GM18502 (cell line): ENCODE data around the gene TSSC4.

ENCODE experiments used
- ATAC-seq: cut with Tn5 transposase; IDR thresholded peaks from one replicate; pipeline ENCODE4 v1.9.1; 2021; ENCODE audit warnings: mild to moderate bottlenecking; ENCODE audit not compliant: unreplicated experiment, poor library complexity

The TSSC4 gene

DNA sequence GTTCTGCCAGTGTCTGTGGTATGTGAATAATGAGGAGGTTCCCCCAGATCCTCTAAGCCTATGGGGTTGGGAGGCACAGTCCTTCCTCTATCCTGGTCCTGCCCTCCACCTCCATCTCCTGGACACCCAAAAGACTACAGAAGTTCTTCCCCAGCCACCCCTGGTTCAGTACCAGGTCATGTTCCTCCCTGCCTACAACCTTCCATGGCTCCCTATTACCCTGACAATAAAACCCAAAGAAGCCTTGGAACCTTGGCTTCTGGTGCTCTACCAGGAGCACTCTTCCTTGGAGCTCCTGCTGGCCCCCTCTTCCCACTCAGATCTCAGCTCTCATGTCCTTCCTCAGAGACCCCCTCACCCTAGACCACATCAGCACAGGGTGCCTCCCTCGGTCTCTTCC lies 30.8 kb downstream of the TSSC4 start:
- ATAC-seq = no peak

DNA sequence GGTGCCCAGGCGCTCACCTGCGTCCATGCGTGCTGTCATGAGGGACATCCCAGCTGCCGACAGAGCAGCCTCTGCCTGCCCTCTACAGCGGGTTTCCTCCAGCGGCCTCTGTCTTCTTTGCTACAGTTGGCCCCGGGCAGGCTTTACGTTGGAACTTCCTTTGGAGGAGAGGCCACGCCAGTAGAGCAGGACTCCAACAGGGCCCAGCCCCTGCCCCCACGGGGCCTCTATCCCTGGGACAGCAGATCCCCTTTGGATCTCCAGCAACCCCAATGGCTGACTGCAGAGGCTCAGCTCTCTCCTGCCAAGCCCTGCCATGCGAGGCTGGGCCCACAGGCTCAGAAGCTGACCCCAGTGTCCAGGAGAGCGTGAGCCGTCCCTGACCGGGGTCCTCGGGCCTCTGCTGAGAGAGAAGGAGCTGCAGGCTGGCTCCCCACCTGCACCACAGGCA lies 31.6 kb downstream of the TSSC4 start:
- ATAC-seq = no peak

DNA sequence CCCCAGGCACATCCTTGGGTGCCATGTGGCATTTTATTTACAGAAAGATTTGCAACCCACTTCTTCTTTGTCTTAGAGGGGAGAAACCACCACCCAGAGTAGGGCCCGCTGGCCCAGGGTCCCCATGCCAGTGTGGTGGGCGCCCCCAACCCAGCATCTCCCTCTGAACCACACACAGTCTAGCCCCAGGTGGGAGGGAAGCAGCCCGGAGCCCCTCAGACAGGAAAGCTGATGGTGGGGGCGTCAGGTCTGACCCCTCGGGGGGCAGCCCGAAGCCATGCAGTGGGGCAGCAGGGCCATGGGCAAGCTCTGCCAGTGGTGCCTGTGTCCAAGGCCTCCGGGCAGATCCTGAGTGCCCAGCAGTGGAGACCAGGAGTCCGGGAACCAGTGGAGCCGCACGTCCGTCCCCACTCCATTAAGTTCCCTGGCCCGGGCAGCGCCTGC lies 32.1 kb downstream of the TSSC4 start:
- ATAC-seq = no peak

DNA sequence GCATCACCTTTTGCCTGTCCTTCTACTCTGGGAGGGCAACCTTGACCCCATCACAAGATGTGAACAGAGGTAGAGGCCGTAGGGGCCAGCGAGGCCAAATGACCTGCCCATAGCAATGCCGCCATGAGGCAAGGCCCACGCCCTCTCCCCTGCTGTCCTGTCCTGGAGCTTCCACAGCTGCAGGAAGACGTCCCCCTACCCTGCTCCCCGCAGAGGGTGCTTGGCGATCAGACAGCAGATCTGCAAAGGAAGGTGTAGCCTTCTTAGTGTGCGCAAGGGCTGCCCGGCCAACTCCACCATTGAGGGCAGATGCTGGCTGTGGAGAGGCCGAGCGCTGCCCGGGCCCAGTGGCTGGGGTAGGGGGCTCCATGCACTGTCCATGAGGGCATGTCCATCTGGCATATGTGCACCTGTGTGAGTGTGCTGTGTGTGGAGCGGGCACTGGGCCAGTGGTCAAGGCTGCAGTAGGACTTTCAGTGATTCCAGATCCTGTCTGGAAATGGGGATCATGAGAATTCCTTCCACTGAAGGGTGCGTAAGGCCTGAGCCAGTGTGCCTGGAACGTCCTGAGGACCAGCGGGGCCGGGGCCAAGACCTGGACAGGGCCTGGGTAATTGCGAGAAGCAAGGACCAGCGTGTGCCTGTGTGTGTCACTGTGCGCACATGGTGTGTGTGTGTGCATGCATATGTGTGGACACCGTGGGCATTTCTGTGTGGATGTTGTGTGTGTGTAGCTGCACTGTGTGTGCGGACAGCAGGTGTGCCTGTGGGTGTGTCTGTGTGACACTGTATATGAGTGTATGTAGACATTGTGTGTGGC lies 32.8 kb downstream of the TSSC4 start:
- no peak for ATAC-seq

DNA sequence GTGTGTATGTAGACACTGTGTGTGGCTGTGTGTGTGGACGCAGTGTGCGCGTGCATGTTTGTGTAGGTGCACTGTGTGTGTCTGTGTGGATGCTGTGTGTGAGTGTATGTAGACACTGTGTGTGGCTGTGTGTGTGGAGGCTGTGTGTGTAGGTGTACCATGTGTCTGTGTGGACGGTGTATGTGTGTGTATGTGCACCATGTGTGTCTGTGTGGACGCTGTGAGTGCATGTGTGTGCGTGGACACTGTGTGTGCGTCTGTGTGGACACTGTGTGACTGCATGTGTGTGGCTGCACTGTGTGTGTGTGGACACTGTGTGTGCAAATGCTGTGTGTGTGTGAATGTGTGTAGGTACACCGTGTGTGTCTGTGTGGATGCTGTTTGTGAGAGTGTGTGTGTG lies 33.5 kb downstream of the TSSC4 start:
- no peak for ATAC-seq

DNA sequence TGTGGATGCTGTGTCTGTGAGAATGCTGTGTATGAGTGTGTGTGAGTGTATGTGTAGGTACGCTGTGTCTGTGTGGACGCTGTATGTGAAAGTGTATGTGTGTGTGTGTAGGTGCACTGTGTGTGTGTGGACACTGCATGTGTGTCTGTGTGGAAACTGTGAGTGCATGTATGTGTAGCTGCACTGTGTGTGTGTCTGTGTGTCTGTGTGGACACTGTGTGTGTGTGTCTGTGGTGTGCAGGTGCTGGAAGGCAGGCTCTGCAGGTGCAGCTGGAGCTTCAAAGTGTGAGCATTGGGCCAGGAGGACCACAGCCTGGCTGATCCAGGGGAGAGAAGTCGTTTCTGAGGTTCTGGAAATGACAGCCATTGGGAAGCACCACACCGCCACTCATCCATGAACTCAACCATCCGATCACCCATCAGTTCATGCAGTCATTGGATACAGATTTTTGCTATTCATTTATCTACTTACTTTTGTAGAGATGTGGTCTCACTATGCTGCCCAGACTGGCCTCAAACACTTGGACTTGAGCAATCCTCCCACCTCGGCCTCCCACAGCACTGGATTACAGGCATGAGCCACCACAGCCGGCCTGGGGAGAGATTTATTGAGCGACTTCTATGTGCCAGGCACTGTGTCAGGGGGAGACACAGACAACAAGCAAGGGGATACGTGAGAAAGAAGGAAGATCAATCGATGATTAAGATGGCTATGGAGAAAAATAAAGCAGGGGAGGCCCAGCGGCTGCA lies 34.1 kb downstream of the TSSC4 start:
- no peak for ATAC-seq

DNA sequence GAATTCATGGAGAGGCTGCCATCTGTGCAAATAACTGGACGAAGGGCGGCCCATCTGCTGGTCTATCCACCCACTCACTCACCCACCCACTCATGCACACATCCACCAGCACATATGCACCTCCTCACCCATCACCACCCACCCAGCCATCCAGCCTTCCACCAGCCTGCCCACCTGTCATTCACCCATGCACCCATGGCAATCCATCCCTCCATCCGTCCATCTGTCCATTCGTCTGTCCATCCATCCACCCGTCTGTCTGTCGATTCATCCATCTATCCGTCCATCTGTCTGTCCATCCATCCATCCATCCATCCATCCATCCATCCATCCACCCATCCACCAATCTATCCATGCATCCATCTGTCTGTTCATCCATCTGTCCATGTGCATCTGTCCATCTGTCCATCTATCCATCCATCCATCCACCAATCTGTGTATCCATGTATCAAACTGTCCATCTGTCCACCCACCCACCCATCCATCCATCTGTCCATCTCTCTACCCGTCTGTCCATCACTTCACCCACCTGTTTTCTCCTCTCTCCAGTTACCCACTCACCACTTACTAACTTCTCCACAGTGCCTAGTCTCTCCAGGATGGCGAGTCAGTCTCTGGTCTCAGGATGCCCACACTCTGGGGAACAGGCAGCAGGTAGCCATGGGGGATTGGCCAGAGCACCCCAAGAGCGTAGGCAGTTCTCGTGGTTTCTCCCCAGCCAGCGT lies 34.9 kb downstream of the TSSC4 start:
- no peak for ATAC-seq

DNA sequence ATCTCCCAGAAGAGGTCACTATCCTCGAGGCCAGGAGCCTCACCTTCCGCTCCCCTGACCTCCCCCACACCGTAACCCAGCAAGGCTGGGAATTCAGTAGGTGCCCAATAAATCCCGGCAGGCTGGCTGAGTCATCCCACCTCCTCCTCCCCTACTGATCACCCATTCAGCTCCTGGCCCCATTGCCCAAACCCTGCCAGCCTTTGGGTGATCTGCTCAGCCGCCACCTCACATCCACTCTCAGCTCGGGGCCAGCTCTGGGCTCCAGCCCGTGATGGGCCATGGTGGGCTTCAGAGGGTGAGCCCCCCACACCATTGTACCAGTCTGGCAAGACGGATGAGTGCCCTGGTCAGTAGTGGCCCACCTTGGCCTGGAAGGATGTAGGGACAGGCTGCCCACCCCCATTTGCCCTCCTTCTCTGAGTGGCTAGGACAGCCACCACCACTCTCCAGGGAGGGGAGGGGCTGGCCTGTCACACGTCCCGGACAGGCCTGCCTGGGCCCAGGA lies 35.5 kb downstream of the TSSC4 start:
- no peak for ATAC-seq

DNA sequence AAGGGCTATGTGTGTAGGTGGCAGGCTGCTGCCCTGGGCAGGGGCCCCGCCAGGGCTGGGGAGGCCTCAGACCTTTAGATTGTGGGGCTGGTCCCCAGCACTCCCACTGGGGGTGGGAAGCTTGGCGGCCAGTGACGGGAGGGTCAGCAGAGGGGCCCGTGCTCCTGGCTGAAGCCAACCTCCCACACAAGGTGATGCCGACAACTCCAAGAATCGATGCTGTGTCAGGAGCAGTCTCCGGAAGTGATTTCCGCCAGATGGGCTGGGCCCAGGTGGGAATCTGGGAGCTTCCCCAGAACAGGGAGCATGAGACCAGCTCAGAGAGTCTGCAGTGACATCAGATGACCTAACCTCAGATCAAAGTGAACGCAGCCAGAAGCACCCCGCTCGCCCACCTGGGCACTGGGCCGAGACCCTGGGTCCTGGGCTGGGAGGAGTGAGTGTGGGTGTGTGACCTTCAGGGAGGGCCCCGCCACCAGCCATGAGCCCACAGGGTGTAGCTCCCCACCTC lies 36.0 kb downstream of the TSSC4 start:
- no peak for ATAC-seq

DNA sequence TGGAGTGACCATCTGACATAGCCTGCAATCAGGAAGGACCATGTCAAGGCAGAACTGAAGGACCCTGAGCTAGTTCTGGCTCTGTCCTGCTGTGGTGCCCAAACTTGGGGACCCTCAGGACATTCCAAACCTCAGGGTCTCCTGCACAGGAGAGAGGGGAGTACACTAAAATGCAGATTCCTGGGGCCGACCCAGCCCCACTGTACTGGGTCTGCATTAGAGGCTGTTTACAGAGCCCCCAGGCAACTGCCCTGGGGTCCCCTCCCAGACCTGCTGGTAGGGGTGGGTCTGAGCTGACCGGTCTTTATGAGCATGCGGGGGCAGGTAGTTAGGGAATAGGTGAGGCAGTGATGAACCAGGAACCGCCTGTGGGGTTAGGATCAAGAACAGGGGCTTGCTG lies 37.0 kb downstream of the TSSC4 start:
- no peak for ATAC-seq

DNA sequence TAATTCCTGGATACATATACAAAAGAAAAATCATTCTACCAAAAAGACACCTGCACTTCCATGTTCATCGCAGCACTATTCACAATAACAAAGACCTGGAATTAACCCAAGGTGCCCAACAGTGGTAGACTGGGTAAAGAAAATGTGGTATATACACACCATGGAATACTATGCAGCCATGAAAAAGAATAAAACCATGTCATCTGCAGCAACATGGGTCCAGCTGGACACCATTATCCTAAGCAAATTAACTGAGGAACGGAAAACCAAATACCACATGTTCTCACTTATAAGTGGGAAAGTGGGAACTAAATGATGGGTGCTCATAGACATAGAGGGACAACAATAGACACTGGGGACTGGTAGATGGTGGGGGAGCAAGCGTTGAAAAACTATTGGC lies 39.3 kb downstream of the TSSC4 start:
- ATAC-seq = no peak

DNA sequence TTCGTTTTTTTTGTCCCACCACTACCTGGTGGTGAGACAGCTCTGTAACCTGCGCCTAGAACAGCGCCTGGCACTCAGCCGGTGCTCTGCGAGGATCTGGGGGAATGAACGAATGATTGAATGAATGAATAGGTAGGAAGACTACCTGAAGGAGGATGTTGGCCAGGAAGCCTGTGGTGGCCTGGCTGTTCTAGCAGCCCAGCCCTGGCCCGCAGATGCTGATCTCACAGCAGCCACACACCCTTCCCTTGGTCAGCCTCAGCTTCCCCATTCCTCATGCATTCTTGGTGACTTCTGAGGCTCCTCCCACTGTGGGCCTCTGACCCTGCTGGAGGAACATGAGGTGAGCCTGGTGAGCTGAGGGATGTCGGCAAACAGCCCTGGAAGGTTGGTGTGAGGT lies 40.1 kb downstream of the TSSC4 start:
- no peak for ATAC-seq

DNA sequence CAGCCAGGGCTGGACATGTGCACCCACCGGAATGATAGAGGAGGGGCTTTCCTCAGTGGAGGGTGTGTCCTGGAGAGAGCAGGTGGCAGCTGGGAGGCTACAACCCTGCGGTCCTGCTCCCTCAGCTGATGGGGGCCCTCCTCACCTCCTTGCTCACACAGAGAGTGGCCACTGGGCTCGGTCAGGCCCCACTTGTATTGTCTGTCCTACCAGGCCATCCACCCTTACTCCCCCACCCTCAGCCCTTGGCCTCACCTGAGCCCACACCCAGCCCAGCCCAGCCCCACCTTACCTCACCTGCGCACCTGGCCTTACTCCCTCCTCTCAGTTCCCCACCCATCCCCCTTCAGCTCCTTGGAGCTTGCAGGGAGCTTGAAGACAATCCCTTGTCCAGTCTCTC lies 40.6 kb downstream of the TSSC4 start:
- no peak for ATAC-seq

DNA sequence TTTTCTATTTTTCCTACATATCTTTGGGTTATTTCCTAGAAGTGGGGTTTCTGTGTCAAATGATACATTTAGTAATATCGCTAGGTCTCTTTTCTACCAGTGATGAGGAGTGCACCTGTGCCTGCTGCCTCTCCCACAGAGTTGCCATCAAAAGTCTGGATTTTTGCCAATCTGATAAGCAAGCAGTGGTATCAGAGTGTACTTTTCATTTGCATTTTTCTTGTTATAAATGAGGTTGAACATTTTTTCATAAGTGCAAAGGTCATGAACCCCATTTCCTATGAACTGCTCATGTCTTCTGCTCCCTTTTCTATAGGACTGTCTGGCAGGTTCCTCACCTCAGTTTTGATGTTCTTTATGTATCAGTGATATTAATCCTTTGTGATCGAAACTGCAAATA lies 42.0 kb downstream of the TSSC4 start:
- no peak for ATAC-seq

DNA sequence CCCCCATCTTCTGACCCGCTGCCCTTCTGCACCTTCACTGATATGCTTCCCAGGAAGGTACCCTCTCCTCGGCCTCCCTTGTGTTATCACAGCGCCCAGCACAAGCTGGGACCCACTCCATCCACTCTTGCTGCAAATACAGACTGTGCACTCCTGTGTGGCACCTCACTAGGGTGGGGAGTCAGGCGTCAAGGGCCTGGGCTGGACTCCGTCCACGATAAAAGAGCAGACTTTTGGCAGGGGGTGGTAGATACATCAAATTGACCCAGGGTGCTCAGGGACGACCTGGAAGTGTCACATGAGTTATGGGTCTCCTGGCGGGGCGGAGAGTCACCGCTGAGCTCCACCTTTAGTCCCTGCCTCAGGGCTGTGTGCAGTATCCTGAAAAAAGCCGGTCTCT lies 42.9 kb downstream of the TSSC4 start:
- no peak for ATAC-seq

DNA sequence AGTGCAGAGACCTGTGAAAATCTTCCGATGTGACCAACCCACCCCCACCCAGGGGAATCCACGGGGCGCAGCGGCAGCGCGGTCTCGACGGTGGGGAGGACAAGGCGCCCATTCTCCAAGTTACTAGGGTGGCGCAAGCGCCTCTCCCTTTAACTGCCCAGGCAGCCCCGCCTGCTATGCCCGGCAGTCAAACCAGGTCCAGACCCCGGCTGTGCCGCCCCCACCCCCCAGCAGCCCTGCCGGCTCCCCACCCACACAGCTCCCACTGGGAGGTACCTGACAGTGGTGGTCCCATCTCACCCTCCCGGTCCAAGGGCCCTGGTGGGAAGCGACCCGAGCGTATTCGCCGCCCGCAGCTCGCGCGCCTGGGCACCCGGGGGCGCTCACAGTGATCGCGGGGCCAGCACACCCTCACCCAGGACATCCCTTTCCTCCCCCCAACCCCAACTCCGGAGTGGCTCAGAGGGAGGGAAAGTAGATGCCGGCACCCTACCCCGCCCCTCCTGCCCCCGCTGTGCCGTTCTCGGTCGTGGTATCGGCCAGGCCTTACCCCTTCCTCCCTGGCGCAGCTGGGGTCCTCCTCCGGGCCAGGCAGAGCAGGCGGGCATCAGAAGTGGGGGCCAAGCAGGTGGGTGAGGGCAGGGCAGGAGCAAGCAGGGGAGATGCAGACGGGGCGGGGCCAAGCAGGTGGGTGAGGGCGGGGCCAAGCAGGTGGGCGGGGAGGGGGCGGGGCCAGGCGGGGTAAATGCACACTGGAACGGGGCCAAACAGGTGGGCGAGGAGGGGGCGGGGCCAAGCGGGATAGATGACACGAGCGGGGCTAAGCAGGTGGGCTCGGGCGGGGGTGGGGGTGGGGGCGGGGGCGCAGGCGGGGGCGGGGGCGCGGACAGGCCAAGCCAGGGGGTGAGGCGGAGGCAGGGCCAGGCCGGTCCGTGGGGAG lies 43.6 kb downstream of the TSSC4 start, which contains the start of gene TRPM5:
Gene TRPM5, minus strand, starts transcription at position 634 of the 940 bp plus-strand sequence. CDS start 21,478 bp downstream, outside the sequence.
- no peak for ATAC-seq

DNA sequence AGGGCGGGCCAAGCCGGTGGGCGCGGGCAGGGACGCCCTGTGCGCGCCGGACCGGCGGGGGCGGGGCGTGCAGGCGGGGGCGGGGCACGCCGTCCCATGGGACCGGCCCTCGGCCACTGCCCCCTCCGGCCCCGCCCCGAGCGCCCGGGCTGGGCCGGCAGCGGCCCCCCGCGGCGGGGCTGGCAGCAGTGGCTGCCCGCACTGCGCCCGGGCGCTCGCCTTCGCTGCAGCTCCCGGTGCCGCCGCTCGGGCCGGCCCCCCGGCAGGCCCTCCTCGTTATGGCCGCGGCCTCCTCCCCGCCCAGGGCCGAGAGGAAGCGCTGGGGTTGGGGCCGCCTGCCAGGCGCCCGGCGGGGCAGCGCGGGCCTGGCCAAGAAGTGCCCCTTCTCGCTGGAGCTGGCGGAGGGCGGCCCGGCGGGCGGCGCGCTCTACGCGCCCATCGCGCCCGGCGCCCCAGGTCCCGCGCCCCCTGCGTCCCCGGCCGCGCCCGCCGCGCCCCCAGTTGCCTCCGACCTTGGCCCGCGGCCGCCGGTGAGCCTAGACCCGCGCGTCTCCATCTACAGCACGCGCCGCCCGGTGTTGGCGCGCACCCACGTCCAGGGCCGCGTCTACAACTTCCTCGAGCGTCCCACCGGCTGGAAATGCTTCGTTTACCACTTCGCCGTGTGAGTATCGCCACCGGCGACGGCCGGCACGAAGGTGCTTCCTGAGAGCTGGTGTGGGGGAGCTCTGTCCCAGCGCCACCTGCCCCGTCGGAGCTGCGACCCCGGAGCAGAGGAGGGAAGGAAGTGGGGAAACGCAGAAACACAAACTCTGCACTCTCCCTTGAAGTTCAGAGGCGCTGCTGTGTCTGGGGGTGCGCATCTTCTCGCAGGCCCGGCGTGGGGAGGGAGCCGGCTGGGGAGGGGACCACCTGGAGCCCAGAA lies 44.5 kb downstream of the TSSC4 start, which contains the start of gene KCNQ1:
Gene KCNQ1, plus strand, starts transcription at position 188 of the 925 bp plus-strand sequence. Its CDS starts 91 bp downstream, at position 279.
- no peak for ATAC-seq
